ENCODE results near the gene JAG2. TPM values are rescaled to one million over a fixed set of nuclear protein-coding genes. Genes with fewer than 3 reads are reported as not detected.

Gene JAG2
- polyA plus RNA-seq, 1 donor = 52.1 TPM

Other genes with a start within 250 kb of the JAG2 start
- gene PLD4, start 243.9 kb downstream of the JAG2 start, polyA plus RNA-seq (ENCODE audit: insufficient read length) = 8.4 TPM
- 31.8 TPM for gene AHNAK2, start 190.4 kb downstream of the JAG2 start, polyA plus RNA-seq (ENCODE audit: insufficient read length)
- 5.0 TPM for gene CLBA1, start 183.0 kb downstream of the JAG2 start, polyA plus RNA-seq (ENCODE audit: insufficient read length)
- gene CDCA4, start 147.7 kb downstream of the JAG2 start, polyA plus RNA-seq (ENCODE audit: insufficient read length) = 18.2 TPM
- gene GPR132, start 103.3 kb downstream of the JAG2 start, polyA plus RNA-seq (ENCODE audit: insufficient read length) = 0.84 TPM
- gene NUDT14, start 12.5 kb upstream of the JAG2 start, polyA plus RNA-seq (ENCODE audit: insufficient read length) = 17.6 TPM
- 45.3 TPM for gene BTBD6, start 79.8 kb upstream of the JAG2 start, polyA plus RNA-seq (ENCODE audit: insufficient read length)
- gene BRF1, start 132.2 kb upstream of the JAG2 start, polyA plus RNA-seq (ENCODE audit: insufficient read length) = 29.7 TPM
- gene PACS2, start 146.0 kb upstream of the JAG2 start, polyA plus RNA-seq (ENCODE audit: insufficient read length) = 116 TPM
- 0.56 TPM for gene TEX22, start 229.8 kb upstream of the JAG2 start, polyA plus RNA-seq (ENCODE audit: insufficient read length)

Measured in hindlimb muscle (tissue), 1 donor.